CD4-positive, alpha-beta T cell treated with Interferon alpha-2 for 1 hour (primary cell): ENCODE data around the gene GALNT9.

Source experiments
- DNase-seq, 2 donors: peaks; one replicate each; pipeline ENCODE4 v3.0.0-alpha.2; 2020 to 2022

Gene GALNT9

GRCh38 chr12:132166093-132166492 lies 163.3 kb downstream of the GALNT9 start:
- DNase-seq = no peak

GRCh38 chr12:132165584-132165983 lies 163.8 kb downstream of the GALNT9 start:
- no peak for DNase-seq

GRCh38 chr12:132164426-132164825 lies 165.0 kb downstream of the GALNT9 start:
- DNase-seq = no peak

DNA sequence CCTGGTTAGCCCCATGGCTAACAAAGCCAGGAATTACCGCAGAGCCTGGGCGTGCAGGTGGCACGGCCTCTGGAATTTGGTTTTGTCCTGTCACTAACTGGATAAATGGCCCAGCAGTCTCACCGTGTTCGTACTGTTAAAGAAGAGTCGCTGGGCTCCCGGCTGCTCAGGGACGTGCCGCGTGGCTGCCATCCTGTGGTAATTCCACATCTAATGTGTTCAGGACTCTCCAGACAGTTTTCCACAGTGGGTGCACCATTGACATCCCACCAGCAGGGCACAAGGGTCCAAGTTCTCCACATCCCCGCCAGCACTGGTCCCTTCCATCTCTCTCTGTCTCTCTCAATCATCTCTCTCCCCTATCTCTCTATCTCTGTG lies 165.5 kb downstream of the GALNT9 start:
- no peak for DNase-seq

- DNase-seq = no peak
Observed at GRCh38 chr12:132163041-132163910, 166.1 kb downstream of the GALNT9 start.

GRCh38 chr12:132162508-132163031 lies 166.8 kb downstream of the GALNT9 start:
- DNase-seq = peak in 1 of 2 donors; percentile 46

DNA sequence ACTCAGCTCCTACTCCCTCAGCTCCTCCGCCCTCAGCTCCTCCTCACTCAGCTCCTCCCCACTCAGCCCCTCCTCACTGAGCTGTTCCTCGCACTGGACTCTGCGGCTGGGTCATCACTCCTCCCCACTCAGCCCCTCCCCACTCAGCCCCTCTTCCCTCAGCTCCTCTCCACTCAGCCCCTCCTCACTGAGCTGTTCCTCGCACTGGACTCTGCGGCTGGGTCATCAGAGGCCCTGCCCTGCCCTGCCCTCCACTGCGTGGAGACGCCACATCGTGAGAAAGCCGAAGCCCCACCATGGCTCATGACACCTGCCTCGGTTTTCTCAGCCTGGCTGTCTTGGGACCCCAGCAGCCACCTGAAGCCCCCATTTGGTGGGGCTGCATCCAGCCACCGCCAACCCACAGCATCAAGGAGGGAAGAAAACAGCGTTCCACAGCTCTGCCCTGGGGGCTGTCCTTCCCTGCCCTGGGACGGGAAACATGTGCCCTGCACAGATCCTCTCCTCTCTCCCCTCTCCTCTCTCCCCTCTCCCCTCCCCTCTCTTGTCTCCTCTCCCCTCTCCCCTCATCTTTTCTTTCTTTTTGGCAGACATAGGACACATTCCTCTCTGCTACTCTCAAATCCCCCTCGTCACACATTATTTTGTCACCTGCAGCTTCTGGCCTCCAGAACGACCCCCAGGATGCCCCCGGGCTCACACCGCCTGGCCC lies 167.4 kb downstream of the GALNT9 start:
- no peak for DNase-seq

DNA sequence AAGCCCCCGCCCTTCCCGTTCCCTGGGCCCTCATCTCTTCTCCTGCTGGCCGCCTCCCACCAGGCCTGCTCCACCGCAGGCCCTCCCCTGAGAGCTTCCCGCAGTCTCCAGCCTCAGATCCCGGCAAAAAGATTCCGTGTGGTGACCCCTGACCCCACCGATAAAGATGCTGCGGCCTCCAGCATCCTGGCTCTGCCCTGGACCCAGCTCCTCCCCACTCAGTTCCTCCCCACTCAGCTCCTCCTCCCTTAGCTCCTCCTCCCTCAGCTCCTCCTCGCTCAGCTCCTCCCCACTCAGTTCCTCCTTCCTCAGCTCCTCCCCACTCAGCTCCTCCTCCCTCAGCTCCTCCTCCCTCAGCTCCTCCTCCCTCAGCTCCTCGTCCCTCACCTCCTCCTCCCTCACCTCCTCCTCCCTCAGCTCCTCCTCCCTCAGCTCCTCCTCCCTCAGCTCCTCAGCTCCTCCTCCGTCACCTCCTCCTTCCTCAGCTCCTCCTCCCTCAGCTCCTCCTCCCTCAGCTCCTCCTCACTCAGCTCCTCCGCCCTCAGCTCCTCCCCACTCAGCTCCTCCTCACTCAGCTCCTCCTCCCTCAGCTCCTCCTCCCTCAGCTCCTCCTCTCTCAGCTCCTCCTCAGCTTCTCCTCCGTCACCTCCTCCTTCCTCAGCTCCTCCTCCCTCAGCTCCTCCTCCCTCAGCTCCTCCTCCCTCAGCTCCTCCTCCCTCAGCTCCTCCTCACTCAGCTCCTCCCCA lies 168.2 kb downstream of the GALNT9 start:
- no peak for DNase-seq

DNA sequence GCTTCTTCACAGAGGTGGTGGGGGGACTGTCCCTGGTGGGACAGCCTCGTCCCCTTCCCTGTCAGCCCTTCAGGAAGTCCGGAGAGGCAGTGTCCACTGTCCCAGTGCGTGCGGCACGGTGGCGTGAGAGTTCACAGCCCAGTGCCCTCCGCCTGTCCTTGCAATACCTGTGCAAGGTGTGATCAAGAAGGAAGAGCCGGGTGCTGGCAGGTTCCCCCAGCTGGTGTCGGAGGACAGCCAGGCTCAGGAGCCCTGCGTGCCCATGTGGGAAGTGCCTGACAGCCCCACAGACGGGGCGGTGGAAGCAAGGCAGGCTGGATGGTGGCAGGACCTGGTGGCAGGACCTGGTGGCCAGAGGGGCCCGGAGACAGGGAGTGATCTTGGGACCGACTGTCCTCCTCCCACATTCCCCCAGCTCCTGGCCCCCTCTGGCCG lies 168.8 kb downstream of the GALNT9 start:
- no peak for DNase-seq

DNA sequence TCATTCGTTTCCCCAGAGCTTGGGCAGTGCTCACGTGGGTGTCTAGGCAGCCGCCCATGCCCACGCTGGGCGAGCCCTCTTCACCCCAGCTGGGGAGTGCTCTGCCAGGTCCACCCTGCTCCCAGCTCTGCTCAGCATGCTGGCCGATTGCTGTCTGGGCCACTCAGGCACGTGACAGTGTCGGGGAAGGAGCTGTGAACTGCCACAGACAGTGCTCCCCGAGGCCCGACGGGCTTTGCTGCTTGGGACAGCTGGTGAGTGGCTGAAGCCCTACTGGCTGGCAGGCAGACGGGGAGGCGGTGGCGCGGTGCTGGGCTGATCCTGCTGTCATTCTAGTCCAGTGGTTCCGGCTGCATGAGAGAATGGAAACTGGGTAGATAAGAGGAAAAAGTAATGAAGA lies 169.4 kb downstream of the GALNT9 start:
- DNase-seq = no peak

DNA sequence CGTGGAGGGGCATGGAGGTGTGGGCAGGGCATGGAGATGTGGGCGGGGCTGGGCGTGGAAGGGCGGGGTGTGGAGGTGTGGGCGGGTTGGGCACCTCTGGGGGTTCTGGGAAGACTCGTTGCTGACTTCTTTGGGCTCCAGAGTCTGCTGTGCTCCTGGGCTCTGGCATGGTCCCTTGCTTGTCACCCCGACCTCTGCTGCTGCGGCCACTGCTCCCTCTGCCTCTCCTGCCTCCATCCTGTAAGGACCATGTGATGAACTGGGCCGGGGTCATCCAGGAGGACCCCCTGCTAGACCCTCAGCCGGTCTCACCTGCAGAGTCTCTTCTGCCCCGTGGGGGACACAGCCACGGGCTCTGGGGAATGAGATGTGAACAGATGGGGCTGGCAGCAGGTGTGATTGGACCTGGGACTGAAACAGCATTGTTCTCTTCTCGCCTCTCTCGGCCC lies 169.8 kb downstream of the GALNT9 start:
- DNase-seq = no peak

GRCh38 chr12:132158677-132159554 lies 170.5 kb downstream of the GALNT9 start:
- DNase-seq = no peak

DNA sequence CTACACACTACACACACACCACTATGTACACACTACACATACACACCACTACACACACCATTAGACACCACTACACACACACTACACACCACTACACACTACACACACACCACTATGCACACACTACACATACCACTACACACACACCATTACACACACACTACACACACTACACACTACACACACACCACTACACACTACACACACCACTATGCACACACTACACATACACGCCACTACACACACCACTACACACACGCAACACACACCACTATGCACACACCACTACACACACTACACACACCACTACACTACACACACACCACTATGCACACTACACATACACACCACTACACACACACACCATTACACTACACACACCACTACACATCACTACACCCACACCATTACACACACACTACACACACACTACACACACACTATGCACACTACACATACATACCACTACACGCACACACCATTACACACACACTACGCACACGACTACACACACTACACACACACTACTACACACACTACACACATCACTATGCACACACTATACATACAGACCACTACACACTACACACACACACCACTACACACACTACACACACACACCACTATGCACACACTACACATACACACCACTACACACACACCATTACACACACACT lies 171.5 kb downstream of the GALNT9 start:
- no peak for DNase-seq

GRCh38 chr12:132156573-132157325 lies 172.6 kb downstream of the GALNT9 start:
- no peak for DNase-seq

- no peak for DNase-seq
Observed at GRCh38 chr12:132155771-132156572, 173.4 kb downstream of the GALNT9 start.

DNA sequence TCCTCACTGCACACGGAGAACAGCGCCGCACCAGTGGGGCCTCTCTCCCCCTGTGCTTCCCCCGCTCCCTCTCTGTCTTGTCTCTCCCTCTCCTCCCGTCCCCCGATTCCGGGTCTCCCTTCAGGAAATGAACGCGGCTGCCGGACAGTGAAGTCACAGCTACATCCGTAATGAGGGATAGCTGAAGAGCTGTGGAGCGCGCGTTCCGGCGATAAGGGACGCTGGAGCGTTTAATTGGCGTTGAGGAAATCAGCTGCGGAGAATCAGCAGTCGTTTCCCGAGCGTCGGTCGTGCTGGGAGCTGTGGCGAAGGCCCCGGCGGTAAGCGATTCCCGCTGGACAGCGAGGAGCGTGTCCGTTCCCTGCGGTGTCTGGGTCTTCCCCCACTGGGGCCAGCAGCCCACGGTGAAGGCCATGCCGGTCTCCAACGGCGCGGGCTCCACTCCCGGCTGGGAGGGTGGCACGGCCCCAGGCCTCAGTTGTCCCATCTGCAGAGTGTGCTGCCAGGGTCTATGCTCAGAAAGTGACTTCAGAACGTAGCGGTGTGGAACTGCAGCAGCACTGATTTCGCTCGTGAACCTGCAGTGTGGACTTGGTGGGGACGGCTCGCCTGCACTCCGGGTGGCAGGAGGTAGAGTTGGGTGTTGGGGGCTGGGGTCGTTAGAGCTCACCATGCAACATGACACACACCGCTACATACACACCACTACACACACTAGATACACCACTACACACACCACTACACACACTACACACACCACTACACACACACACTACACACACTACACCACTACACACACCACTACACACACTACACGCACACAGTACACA lies 174.2 kb downstream of the GALNT9 start:
- DNase-seq = no peak

GRCh38 chr12:132154341-132154761 lies 175.0 kb downstream of the GALNT9 start:
- no peak for DNase-seq

DNA sequence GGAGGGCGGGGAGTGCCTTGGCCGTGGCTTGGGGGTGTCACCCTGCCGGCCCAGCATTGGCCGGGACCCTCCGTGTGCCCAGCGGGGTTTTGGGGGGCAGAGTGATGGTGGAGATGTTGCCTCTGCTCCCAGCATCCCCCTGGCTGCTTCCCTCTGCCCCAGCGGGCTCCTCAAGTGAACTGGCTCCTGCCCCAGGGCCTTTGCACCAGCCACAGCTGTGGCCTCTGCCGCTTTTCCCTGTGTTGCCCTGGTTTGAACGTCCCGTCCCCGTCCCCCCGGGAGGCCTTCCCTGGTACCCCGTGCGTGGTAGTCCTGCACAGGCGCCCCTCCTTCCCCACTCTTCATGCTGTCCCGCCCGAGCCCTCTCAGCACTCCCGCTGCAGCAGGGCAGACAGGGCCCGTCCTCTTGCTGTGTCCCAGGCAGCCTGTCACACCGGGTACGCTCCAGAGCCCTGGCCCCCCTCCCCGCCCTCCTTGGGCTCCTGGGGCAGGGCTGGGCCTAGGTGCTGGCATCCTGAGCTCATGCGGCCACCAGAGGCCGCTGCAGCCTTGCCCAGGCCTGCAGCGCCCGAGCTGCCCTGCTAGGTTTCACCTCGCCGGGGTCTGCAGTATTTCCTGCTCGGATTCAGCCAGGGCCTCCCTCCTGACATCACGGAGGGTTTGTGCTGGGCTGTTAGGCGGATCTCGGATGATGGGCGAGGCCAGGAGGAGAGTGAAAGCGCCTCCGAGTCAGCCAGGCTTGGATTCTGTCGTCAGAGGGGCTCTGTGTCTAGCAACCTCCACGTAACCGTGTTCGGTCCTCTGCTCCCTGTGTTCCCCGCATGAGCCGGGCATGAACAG lies 175.7 kb downstream of the GALNT9 start:
- DNase-seq = peak; percentile 73 to 80
